Panc1 (cell line): ENCODE measurements around the gene KRTDAP.

Experiments
- CTCF ChIP-seq: fragments of 450-650 bp; IDR thresholded peaks from 2 replicates; pipeline ENCODE4 v1.5.1; 2017; ENCODE audit warnings: mild to moderate bottlenecking
- SIN3A ChIP-seq: IDR thresholded peaks from 2 replicates; pipeline ENCODE4 v1.6.1; 2012; ENCODE audit warnings: low read depth, mild to moderate bottlenecking, low read length, moderate library complexity, borderline replicate concordance; ENCODE audit not compliant: insufficient read depth

- no peak for TF ChIP-seq CTCF
- TF ChIP-seq SIN3A, result no peak
Observed at GRCh38 chr19:35521124-35521743, 31.0 kb upstream of the KRTDAP start.
